ENCODE measurements around the gene ACADVL. TPM values are rescaled to one million over a fixed set of nuclear protein-coding genes. Genes with fewer than 3 reads are reported as not detected.

ACADVL gene
- polyA plus RNA-seq, 3 donors, result 563 to 988 (median 674) TPM

GRCh38 chr17:7186241-7186640, 33.5 kb upstream of the ACADVL start:
- whole genome bisulfite sequencing, 3 donors, result 59 to 62% (median 61%) methylated on average over 7 of the region's 7 CpGs
- no peak overlapping the region for H3K27ac ChIP-seq (ENCODE audit: low read depth, low read length)

- 86 to 92% (median 89%) methylated on average over 12 to 14 of the region's 14 CpGs for whole genome bisulfite sequencing, 3 donors
- H3K27ac ChIP-seq (ENCODE audit: low read depth, low read length), result no peak overlapping the region
These were observed 29.3 kb upstream of the ACADVL start for GRCh38 chr17:7190276-7190917.

- no peak overlapping the region for H3K27ac ChIP-seq (ENCODE audit: low read depth, low read length)
- WGBS, 3 donors, result 89 to 95% (median 92%) methylated on average over 12 of the region's 12 CpGs
These were observed 28.7 kb upstream of the ACADVL start for GRCh38 chr17:7191069-7191468.

- H3K27ac ChIP-seq (ENCODE audit: low read depth, low read length), result no peak overlapping the region
- 74 to 80% (median 75%) methylated on average over 26 of the region's 26 CpGs for WGBS, 3 donors
These were observed 28.0 kb upstream of the ACADVL start for GRCh38 chr17:7191571-7192270.

GRCh38 chr17:7192271-7192937, 27.3 kb upstream of the ACADVL start:
- WGBS, 3 donors, result 74 to 77% (median 76%) methylated on average over 12 of the region's 12 CpGs
- H3K27ac ChIP-seq (ENCODE audit: low read depth, low read length), result no peak overlapping the region

GRCh38 chr17:7195971-7196370, 23.8 kb upstream of the ACADVL start:
- 93 to 95% (median 94%) methylated on average over 12 of the region's 12 CpGs for WGBS, 3 donors
- no peak overlapping the region for H3K27ac ChIP-seq (ENCODE audit: low read depth, low read length)

GRCh38 chr17:7196651-7197401, 22.9 kb upstream of the ACADVL start:
- WGBS, 3 donors, result 90 to 92% (median 92%) methylated on average over 22 of the region's 22 CpGs

GRCh38 chr17:7203391-7203790, 16.3 kb upstream of the ACADVL start:
- WGBS, 3 donors, result 92 to 93% (median 93%) methylated on average over 16 of the region's 16 CpGs
- no peak overlapping the region for H3K27ac ChIP-seq (ENCODE audit: low read depth, low read length)

More at GRCh38 chr17:7196651-7197401, 22.9 kb upstream of the ACADVL start:
- no peak overlapping the region for H3K27ac ChIP-seq (ENCODE audit: low read depth, low read length)

- no peak overlapping the region for H3K27ac ChIP-seq (ENCODE audit: low read depth, low read length)
- whole genome bisulfite sequencing, 3 donors, result 72 to 82% (median 81%) methylated on average over 15 of the region's 15 CpGs
These were observed 15.4 kb upstream of the ACADVL start for GRCh38 chr17:7204336-7204735.

GRCh38 chr17:7204828-7205461, 14.8 kb upstream of the ACADVL start:
- 0 to 2% (median 1%) methylated on average over 34 of the region's 34 CpGs for WGBS, 3 donors
- no peak overlapping the region for H3K27ac ChIP-seq (ENCODE audit: low read depth, low read length)

GRCh38 chr17:7205561-7205960, 14.2 kb upstream of the ACADVL start:
- no peak overlapping the region for H3K27ac ChIP-seq (ENCODE audit: low read depth, low read length)
- 41 to 66% (median 51%) methylated on average over 15 of the region's 15 CpGs for WGBS, 3 donors

- H3K27ac ChIP-seq (ENCODE audit: low read depth, low read length), result no peak overlapping the region
- 65 to 80% (median 68%) methylated on average over 21 to 24 of the region's 24 CpGs for WGBS, 3 donors
These were observed 12.4 kb upstream of the ACADVL start for GRCh38 chr17:7207120-7208001.

GRCh38 chr17:7208027-7208571, 11.6 kb upstream of the ACADVL start:
- no peak overlapping the region for H3K27ac ChIP-seq (ENCODE audit: low read depth, low read length)
- WGBS, 3 donors, result 49 to 71% (median 58%) methylated on average over 21 of the region's 21 CpGs

GRCh38 chr17:7208754-7209460, 10.8 kb upstream of the ACADVL start:
- WGBS, 3 donors, result 82 to 91% (median 85%) methylated on average over 9 of the region's 9 CpGs
- H3K27ac ChIP-seq (ENCODE audit: low read depth, low read length), result no peak overlapping the region

- H3K27ac ChIP-seq (ENCODE audit: low read depth, low read length), result no peak overlapping the region
- 39 to 62% (median 58%) methylated on average over 24 to 34 of the region's 37 CpGs for WGBS, 3 donors
These were observed 8.1 kb upstream of the ACADVL start for GRCh38 chr17:7211491-7212273.

GRCh38 chr17:7213895-7214299, 5.8 kb upstream of the ACADVL start:
- no peak overlapping the region for H3K27ac ChIP-seq (ENCODE audit: low read depth, low read length)
- 2 to 5% (median 3%) methylated on average over 15 of the region's 15 CpGs for WGBS, 3 donors
